HG02981 (cell line): ENCODE measurements around the gene FRMPD1.

Source experiments
- ATAC-seq: cut with Tn5 transposase; IDR thresholded peaks from one replicate; pipeline ENCODE4 v1.9.1; 2021; ENCODE audit warnings: mild to moderate bottlenecking, moderate library complexity; ENCODE audit not compliant: unreplicated experiment

Gene FRMPD1

GRCh38 chr9:37769306-37769705 lies 118.6 kb downstream of the FRMPD1 start:
- ATAC-seq = no peak

GRCh38 chr9:37769995-37770394 lies 119.2 kb downstream of the FRMPD1 start:
- no peak for ATAC-seq

- no peak for ATAC-seq
Observed at GRCh38 chr9:37775216-37775919, 124.6 kb downstream of the FRMPD1 start.

- no peak for ATAC-seq
Observed at GRCh38 chr9:37776328-37776727, 125.6 kb downstream of the FRMPD1 start.

- no peak for ATAC-seq
Observed at GRCh38 chr9:37778534-37778933, 127.8 kb downstream of the FRMPD1 start.

GRCh38 chr9:37784291-37784615 lies 133.5 kb downstream of the FRMPD1 start:
- no peak for ATAC-seq

- ATAC-seq = peak; percentile 93
Observed at GRCh38 chr9:37784616-37785483, 134.1 kb downstream of the FRMPD1 start, which contains the start of gene EXOSC3. TSS of gene EXOSC3 (minus strand) at chr9:37785064. CDS start at chr9:37785044, 20 bp downstream.

- ATAC-seq = no peak
Observed at GRCh38 chr9:37787059-37787458, 136.3 kb downstream of the FRMPD1 start.

- ATAC-seq = no peak
Observed at GRCh38 chr9:37788332-37788731, 137.6 kb downstream of the FRMPD1 start.

- no peak for ATAC-seq
Observed at GRCh38 chr9:37790096-37790495, 139.3 kb downstream of the FRMPD1 start.

- ATAC-seq = no peak
Observed at GRCh38 chr9:37792122-37792521, 141.4 kb downstream of the FRMPD1 start.

- no peak for ATAC-seq
Observed at GRCh38 chr9:37796232-37796631, 145.5 kb downstream of the FRMPD1 start.
